Ishikawa (cell line): ENCODE data around the gene KRAS.

Experiments used
- CEBPB ChIP-seq: IDR thresholded peaks from 2 replicates; pipeline ENCODE4 v1.6.1; 2012
- CREB1 ChIP-seq: IDR thresholded peaks from 2 replicates; pipeline ENCODE4 v1.6.1; 2012; ENCODE audit warnings: low read depth
- EGR1 ChIP-seq: IDR thresholded peaks from 2 replicates; pipeline ENCODE4 v1.6.1; 2012
- EP300 ChIP-seq: IDR thresholded peaks from 2 replicates; pipeline ENCODE4 v1.6.1; 2012; ENCODE audit warnings: borderline replicate concordance
- FOXM1 ChIP-seq: IDR thresholded peaks from 2 replicates; pipeline ENCODE4 v1.6.1; 2012; ENCODE audit warnings: low read depth, borderline replicate concordance
- MAX ChIP-seq: IDR thresholded peaks from 2 replicates; pipeline ENCODE4 v1.6.1; 2012
- RAD21 ChIP-seq: IDR thresholded peaks from 2 replicates; pipeline ENCODE4 v1.6.1; 2012; ENCODE audit warnings: low read depth
- TAF1 ChIP-seq: IDR thresholded peaks from 2 replicates; pipeline ENCODE4 v1.6.1; 2012; ENCODE audit warnings: low read depth, mild to moderate bottlenecking
- TCF12 ChIP-seq: IDR thresholded peaks from 2 replicates; pipeline ENCODE4 v1.6.1; 2012; ENCODE audit warnings: low read depth
- YY1 ChIP-seq: IDR thresholded peaks from 2 replicates; pipeline ENCODE4 v1.6.1; 2012; ENCODE audit warnings: low read depth
- TF ChIP-seq, protein P1 (sequence below): IDR thresholded peaks from 2 replicates; pipeline ENCODE4 v1.6.1; 2012
- TF ChIP-seq, protein P2 (sequence below): IDR thresholded peaks from 2 replicates; pipeline ENCODE4 v1.6.1; 2012; ENCODE audit warnings: low read depth, mild to moderate bottlenecking

DNA sequence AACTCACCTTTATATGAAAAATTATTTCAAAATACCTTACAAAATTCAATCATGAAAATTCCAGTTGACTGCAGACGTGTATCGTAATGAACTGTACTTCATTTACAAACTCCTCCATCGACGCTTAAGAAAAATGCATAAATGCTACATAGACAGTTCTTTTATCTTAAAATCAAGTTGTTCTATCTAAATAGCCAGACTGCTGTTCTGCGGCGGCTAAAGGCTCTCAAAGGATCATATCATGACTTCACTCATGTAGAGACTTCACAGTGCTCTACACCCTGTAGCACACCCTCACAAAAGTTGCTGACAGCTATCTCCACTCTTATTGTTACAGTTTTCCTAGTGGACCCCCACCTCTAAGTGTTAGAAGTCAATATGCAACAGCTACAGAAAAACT lies 5.2 kb downstream of the KRAS start:
- TF ChIP-seq RAD21 (no peak), YY1 (no peak), EP300 (no peak), FOXM1 (no peak), TCF12 (no peak), CEBPB (no peak), EGR1 (no peak), MAX (no peak), CREB1 (no peak), TAF1 (no peak)
- TF ChIP-seq, protein P1, sequence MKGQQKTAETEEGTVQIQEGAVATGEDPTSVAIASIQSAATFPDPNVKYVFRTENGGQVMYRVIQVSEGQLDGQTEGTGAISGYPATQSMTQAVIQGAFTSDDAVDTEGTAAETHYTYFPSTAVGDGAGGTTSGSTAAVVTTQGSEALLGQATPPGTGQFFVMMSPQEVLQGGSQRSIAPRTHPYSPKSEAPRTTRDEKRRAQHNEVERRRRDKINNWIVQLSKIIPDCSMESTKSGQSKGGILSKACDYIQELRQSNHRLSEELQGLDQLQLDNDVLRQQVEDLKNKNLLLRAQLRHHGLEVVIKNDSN, result no peak
- TF ChIP-seq, protein P2, sequence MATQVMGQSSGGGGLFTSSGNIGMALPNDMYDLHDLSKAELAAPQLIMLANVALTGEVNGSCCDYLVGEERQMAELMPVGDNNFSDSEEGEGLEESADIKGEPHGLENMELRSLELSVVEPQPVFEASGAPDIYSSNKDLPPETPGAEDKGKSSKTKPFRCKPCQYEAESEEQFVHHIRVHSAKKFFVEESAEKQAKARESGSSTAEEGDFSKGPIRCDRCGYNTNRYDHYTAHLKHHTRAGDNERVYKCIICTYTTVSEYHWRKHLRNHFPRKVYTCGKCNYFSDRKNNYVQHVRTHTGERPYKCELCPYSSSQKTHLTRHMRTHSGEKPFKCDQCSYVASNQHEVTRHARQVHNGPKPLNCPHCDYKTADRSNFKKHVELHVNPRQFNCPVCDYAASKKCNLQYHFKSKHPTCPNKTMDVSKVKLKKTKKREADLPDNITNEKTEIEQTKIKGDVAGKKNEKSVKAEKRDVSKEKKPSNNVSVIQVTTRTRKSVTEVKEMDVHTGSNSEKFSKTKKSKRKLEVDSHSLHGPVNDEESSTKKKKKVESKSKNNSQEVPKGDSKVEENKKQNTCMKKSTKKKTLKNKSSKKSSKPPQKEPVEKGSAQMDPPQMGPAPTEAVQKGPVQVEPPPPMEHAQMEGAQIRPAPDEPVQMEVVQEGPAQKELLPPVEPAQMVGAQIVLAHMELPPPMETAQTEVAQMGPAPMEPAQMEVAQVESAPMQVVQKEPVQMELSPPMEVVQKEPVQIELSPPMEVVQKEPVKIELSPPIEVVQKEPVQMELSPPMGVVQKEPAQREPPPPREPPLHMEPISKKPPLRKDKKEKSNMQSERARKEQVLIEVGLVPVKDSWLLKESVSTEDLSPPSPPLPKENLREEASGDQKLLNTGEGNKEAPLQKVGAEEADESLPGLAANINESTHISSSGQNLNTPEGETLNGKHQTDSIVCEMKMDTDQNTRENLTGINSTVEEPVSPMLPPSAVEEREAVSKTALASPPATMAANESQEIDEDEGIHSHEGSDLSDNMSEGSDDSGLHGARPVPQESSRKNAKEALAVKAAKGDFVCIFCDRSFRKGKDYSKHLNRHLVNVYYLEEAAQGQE, result no peak
